GM18520 (cell line): ENCODE results near the gene CDK5R2.

Experiments
- ATAC-seq: cut with Tn5 transposase; IDR thresholded peaks from one replicate; pipeline ENCODE4 v1.9.1; 2021; ENCODE audit not compliant: unreplicated experiment

The CDK5R2 gene

GRCh38 chr2:218986148-218986761, 26.8 kb downstream of the CDK5R2 start:
- ATAC-seq: no peak

DNA sequence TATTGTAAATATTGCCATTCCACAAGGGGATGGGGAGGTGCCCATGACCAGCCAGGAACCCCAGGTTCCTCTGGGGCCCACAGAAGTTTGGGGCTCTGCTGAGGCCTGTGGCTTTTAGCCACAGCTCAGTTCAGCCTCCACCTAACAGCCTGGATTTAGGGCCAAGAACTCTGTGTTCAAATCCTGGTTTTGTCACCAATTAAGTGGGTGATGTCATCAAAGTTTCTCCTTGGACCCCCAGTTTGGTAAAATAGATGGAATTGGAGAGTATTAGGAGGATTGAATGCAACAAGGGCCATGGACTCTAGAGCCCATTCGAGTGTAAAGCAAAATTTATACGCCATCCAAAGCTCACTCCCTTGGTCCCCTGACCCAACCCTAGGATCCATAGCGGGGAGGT, 28.7 kb downstream of the CDK5R2 start:
- no peak for ATAC-seq

DNA sequence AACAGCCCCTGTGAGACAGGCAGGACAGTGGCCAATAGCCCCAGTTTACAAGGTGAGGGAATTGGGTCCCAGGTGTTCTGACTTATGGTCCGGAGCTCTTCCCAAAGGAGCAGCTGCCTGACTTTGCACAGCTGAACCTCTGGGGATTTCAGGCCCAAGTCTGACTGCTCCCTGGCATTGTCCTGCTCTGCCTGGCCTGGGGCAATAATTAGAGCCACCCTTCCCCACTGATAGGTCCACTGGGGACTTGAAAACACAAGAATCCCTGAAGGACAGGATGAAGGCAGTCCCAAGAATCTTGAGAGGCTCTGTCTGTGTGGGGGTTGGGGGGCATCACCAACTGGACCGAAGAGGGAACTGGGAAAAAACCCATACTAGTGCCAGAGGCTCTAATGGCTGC, 29.2 kb downstream of the CDK5R2 start:
- no peak for ATAC-seq

DNA sequence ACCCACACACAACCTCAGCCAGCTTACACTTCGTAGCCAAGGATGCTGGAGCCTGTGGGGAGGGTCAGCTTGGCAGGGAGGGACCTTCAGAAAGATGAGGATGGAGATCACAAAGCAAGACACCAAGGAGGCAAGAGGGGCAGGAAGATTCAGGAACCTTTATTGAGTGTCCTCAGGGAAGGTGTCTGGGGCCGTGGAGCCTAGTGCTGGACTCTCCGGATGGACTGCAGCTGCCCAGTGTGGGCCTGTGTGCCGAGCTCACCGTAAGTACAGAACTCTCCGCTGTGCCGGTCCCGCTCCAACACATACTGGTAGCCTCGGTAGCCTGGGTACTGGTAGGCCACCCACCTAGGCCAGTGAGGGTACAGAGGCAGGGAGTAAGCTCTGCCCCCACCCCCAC, 30.6 kb downstream of the CDK5R2 start:
- no peak for ATAC-seq

DNA sequence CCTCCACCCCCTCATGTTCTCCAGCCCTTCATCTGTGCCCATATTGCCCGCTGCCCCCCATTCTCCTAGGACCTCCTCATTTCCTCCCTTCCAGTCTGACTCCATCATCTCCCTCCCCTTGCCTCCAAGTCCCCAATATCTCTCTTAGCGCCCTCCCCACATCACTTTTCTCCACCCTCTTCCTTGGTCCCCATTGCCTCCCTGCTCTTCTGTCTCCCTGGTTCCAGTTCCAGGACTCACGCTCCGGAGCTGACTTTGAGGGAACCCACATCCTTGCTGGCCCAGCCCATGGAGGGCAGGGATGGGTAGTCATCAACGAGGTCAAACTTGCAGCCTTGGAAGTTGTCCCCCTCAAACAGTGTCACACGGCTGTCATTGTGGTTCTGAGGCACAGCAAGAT, 31.1 kb downstream of the CDK5R2 start:
- ATAC-seq: no peak

GRCh38 chr2:218991674-218992168, 32.3 kb downstream of the CDK5R2 start:
- ATAC-seq: no peak

GRCh38 chr2:218992196-218992595, 32.7 kb downstream of the CDK5R2 start:
- no peak for ATAC-seq

- ATAC-seq: no peak
Measured at GRCh38 chr2:218992703-218993344, 33.4 kb downstream of the CDK5R2 start.

DNA sequence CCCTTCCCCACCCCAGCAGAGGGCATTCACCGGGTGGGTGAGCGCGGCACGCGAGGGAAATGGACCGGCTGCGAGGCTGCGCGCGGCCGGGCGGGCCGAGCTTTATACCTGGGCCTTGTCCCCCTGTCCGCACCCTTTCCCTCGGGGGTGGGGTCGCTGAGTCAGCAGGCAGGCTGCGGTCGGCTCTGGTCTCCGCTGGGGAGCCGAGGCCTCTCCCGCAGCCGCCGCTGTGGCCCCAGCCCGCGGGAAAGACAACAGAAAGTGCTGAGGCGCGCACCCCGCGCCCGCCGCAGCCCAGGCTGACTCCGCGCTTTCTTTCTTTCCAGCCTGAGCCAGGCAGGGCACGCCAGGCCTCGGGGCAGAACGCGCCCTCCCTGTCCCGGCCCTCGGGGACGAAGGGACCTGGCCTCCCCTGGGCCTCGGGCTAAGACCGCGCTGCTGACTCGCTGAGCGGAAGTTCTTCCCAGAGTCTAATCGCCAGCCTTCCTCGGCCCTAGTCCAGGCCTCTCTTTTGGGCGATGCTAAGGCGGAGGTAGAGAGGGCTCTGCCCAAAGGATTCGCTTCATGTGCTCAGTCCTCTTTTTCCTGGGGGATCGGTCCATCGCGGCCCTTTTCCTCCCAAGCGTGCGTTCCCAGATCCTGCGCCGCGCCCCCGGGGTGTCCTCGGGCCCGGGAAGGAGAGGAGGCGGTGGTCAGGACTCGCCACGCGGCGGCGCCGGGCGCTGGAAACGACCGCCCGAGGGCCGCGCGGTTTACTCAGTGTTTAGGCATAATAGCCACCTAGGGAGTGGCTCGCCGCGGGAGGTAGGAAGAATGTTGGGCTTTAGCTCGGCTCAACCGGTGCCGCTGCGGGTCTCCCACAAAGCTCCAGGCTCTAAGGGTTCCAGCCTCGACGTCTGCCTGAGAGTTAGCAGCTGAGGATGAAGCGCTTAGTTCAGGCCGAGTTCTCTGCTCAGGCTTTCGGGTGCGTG, 34.2 kb downstream of the CDK5R2 start, which contains the start of gene CRYBA2:
TSS of gene CRYBA2 (minus strand) at position 78 of the 971 bp plus-strand sequence. CDS start 246 bp downstream, outside the sequence.
- ATAC-seq: no peak

DNA sequence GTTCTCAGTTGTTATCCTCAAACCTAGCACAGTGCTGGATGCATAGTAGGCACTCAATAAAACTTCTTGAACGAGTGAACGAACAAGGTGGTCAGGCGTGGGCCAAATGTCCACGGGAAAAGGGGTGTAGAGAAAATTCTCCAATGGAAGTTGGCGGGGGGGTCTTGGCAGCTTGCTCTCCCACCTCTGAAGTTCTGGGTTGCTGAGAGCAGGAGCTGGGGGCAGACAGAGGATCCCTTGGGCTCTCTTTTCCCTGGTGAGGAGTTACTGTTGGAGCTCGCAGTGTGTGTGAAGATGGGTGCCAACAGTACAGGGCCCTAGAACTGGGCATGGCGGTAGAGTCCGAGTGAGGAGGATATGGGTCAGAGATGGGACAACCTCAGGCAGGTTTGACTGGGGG, 36.1 kb downstream of the CDK5R2 start:
- ATAC-seq: no peak

DNA sequence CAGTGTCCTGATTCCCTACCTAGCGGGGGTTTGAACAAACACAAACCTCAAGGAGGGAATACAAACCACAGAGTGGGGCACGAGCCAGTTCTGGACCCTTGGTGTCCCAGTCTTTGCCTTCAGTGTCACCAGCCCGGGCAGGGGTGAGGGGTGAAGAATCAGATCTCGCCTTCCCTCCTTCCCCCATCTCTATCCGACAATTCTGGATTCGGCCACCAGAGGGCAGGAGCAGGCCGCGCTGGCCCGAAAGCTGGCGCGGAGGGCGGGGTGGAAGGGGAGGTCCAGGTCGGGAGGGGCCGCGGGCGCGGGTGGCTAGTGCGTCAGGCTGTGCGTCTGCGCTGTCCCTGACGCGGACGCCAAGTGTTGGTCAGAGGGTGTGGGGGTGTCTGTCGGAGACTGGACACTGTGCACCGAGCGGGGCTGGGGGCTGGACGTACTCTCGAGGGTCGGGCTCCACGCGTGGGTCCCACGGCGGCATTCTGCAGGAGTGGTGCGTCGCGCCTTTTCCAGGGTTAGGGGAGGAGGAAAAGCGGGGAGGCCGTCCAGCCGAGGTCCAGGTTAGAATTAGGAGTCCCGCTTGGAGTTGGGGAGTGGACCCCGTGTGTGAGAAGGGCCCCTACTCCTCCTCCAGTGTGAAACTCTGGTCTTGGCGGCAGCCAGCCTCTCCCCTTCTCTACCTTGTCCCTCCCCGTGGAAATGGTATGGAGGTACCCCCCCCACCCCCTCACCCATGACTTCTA, 36.7 kb downstream of the CDK5R2 start:
- ATAC-seq: no peak

- no peak for ATAC-seq
Measured at GRCh38 chr2:218996937-218997336, 37.5 kb downstream of the CDK5R2 start.

- ATAC-seq: no peak
Measured at GRCh38 chr2:218997731-218998130, 38.3 kb downstream of the CDK5R2 start.

- ATAC-seq: no peak
Measured at GRCh38 chr2:218998414-218999002, 39.0 kb downstream of the CDK5R2 start.

DNA sequence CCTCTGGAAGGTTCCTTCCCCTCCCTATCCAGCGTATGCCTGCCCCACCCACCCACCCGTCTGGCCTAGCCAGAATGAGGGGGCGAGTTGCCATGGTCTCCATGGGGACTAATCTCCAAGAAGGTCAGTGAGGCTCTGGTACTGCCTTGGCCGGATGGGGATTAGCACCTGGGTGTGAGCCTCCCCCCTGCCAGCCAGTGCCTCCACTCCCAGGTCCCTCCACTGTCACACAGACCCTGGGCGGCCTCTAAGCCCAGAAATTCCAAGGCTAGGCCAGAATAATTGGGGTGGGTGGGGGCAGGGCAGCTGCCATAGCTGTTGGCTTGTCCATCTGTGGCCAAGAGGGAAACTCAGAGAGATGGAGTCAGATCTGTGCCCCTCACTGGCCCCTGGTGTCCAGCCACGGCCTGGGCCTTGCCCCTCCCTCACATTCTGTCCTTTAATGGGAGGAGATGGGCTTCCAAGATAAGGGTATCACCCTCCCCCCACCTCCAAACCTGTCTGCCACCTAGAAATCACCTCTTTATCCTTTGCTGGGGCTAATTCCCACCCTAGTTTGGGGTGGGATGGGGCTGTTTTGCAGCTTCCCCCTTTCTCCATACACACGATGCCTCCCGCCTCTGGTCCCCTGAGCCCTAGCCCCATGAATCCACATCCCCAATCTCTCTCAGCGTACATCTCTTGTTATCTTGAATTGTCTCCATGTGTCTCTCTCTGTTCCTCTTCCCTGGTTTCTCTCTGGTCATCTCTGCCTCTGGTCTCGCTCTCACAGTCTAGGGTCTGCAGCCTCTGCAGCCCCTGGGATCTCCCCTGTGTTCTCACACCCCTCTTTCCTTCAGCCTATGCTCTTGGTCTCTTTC, 39.8 kb downstream of the CDK5R2 start:
- ATAC-seq: no peak

GRCh38 chr2:218999881-219000568, 40.6 kb downstream of the CDK5R2 start:
- ATAC-seq: no peak

DNA sequence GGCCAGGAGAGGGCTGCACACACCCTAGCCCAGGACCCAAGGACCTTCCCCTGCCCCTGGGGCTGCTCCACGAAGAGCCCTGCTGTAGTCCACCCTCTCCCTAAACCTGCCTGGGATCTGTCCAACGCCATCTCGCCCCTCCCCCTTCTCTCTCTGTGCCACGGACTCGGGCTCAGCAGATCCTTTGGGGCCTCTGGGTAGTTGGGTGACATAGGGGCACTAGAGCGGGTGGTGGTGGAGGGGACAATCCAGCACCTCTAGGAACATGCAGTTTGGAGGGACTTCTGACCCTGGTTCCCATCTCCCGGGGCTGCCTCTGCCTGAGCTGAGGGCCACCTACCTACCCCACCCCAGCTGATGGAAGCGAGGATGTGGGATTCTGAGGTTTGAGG, 41.1 kb downstream of the CDK5R2 start:
- no peak for ATAC-seq

- no peak for ATAC-seq
Measured at GRCh38 chr2:219001100-219001576, 41.7 kb downstream of the CDK5R2 start.
